Adipose tissue (tissue), 3 donors: Measurements from ENCODE around the gene PPRC1. TPM values are rescaled to one million over a fixed set of nuclear protein-coding genes. Genes with fewer than 3 reads are reported as not detected.
"Not testable (repeated sequence)": the region's sequence is repeated elsewhere in the genome, so short reads cannot be mapped to it uniquely, and the experiment has no call there.

Experiments used
- H3K27ac ChIP-seq: one replicate; pipeline ENCODE4 v1.5.1; 2013; ENCODE audit warnings: low read depth, low read length
- WGBS, 3 donors: extraction: QIAGEN DNeasy Blood & Tissue Kit; methylation state at CpG; one replicate each; pipeline ENCODE4 v1.1.7; 2013; 5-methylcytosine and 5-hydroxymethylcytosine counted together
- polyA plus RNA-seq, 3 donors: library from polyadenylated mRNA; stranded (reverse); fragments of 200-250 nt; gene quantifications; one replicate each; pipeline ENCODE4 v1.2.3, GENCODE V29; 2013
- donor health status: healthy with polysubstance abuse.
- donor health status: Bipolar disorder and iron deficiency.
- donor health status: healthy.

Gene PPRC1
- polyA plus RNA-seq, 3 donors = 8.9 to 44.4 (median 23.1) TPM

DNA sequence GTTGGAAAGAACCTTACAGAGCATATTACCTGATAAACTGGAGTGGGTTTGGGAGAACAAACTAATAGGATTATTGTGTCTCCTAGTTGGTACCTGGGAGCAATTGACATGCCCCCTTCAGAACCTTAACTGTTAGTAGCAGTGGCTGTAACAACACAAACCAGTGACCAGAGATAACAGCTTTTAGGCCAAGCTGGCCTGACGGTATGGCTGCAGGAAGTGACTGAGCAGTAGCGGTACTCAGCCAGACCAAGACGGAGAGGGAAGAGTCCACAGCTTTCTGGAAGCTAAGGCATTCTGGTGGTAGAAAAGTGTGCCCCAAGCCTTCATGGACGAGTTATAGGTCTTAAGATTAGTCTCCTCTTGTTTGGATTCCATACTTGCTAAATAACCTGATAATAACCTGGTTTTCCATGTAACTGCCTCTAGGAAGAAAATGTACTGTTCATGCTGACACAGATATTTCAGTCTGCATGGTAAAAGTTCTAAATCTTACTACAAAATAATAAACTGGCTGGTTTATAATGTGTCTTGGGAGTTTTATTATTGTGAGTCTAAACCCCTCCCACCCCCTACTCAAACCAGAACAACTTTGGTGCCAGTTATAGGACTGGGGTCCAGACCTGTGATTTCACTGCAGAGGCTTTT is 30.6 kb downstream of the PPRC1 start:
- WGBS, 3 donors = 69 to 71% (median 71%) methylated on average over 4 of the region's 4 CpGs
- H3K27ac ChIP-seq = no peak overlapping the region

DNA sequence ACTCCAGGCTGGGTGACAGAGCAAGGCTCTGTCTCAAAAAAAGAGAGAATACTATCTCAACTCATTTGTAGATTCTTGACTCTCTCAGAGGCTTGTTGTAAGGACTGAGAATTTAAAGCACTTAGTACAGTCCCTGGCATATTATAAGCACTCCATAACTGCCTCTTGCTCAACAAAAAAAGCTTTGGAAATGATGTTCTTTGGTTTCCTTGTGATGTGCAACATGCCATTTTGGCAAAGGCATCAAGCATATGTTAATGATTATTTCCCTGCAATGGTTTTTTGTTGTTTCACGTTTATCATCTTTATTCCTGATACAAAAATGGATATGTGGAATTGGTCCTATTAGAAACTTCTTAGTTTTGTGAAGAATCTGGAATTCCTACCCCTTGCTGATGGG is 35.0 kb downstream of the PPRC1 start:
- WGBS, 3 donors = 29 to 32% (median 29%) methylated on average over 1 of the region's 1 CpG
- no peak overlapping the region for H3K27ac ChIP-seq

DNA sequence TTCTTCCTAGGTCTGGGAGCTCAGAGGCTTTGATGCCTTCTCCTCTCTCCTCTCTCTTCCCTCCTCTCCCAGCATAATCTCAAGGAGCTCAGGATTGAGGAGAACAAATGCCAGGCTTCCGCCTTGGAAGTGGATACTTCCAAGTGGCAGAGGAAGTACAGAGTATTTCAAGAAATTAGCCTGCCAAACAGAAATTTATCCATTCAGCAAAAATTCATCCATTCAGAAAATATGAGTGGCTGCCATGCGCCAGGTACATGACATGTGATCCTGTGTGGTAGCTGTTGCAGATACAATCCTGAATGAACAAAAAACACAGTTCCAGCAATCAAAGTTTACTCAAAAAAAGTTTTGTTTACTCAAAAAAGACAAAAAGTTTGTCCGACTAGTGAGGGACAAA is 37.8 kb downstream of the PPRC1 start:
- H3K27ac ChIP-seq = no peak overlapping the region
- WGBS, 3 donors = 45 to 89% (median 65%) methylated on average over 3 of the region's 3 CpGs

DNA sequence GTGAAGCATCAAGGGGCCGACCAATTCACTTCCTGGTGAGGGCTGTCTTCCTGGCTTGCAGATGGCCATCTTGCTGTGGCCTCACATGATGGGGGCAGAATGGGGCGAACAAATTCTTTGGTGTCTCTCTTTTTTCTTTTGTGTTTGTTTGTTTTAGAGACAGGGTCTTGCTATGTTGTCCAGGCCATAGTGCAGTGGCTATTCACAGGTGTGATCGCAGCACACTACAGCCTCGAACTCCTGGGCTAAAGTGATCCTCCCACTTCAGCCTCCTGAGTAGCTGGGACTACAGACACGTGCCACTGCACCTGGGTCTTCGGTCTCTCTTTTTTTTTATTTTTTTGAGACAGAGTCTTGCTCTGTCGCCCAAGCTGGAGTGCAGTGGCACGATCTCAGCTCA is 39.4 kb downstream of the PPRC1 start:
- WGBS, 3 donors = 82 to 86% (median 83%) methylated on average over 7 to 8 of the region's 8 CpGs
- no peak overlapping the region for H3K27ac ChIP-seq

DNA sequence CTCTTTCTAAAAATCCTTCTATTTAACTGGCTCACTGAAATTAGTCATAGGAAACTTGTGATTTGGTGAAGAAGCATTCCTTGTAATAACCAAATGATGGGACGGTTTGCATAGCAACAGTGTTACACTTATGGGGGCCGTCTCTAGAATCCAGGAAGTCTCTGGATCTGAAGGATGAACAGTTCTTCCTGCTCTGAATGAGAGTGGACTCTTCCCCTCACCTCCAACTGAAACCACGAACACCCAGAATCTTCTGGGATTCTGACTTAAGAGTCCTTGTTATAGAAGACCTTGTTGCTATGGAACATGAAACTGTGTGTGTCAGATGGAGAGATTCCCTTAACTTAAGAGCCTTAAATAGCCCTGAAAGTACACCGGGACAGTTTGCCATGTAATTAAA is 42.6 kb downstream of the PPRC1 start:
- WGBS, 3 donors = 41 to 46% (median 42%) methylated on average over 4 of the region's 4 CpGs
- no peak overlapping the region for H3K27ac ChIP-seq

DNA sequence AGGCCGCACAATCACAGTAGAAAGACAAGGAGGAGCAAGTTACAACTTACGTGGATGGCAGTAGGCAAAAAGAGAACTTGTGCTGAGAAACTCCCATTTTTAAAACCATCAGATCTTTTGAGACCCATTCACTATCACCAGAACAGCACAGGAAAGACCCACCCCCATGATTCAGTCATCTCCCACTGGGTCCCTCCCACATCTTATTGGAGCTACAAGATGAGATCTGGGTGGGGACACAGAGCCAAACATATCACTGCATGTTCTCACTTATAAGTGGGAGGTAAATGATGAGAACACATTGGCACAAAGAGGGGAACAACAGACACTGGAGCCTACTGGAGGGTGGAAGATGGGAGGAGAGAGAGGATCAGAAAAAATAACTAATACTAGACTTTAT is 51.8 kb downstream of the PPRC1 start:
- H3K27ac ChIP-seq = no peak overlapping the region
- 79 to 81% (median 81%) methylated on average over 2 of the region's 2 CpGs for WGBS, 3 donors

DNA sequence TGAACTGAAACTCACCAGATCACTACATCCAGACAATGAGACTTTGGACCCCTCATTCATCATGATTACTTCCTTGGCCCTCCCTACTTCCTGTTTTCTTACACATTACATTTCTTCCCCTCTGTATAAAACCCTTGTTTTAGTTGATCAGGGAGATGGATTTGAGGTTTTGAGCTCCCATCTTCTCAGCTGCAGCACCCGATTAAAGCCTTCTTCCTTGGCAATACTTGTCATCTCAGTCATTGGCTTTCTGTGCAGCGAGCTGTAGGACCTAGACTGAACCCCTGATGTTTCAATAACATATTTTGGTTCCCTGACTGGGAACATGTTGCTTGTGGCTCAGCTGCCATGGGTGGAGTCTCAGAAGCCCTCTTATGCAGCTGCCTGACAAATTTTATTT is 52.4 kb downstream of the PPRC1 start:
- 64 to 69% (median 66%) methylated on average over 2 of the region's 2 CpGs for WGBS, 3 donors
- H3K27ac ChIP-seq = no peak overlapping the region

DNA sequence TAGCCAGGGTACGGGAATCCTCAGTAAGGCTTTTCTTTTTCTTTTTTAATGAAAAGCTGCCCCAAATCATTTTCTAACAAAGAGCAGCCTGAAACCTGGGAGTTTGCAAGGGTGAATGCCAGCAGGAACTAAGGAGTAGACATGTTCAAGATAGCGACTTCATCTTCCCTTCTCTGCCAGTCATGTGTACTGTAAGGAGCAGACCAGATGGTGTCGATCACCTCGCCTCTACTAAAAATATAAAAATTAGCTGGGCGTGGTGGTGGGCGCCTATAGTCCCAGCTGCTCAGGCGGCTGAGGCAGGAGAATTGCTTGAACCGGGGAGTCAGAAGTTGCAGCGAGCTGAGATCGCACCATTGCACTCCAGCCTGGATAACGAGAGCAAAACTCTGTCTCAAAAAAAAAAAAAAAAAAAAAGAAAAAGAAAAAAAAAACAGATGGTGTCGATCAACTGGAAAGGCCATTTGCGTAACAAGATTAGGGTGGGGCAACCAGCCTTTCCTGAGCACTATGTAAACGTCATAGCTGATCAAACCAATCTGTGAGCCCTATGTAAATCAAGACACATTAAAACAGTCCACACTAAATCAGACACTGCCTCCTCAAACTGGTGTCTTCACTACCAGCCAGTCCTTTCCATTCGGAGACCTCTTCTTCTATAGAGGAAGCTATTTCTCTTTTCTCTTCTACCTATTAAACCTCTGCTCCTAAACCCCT is 53.1 kb downstream of the PPRC1 start:
- no peak overlapping the region for H3K27ac ChIP-seq
- WGBS, 3 donors = 71 to 87% (median 81%) methylated on average over 15 of the region's 15 CpGs

DNA sequence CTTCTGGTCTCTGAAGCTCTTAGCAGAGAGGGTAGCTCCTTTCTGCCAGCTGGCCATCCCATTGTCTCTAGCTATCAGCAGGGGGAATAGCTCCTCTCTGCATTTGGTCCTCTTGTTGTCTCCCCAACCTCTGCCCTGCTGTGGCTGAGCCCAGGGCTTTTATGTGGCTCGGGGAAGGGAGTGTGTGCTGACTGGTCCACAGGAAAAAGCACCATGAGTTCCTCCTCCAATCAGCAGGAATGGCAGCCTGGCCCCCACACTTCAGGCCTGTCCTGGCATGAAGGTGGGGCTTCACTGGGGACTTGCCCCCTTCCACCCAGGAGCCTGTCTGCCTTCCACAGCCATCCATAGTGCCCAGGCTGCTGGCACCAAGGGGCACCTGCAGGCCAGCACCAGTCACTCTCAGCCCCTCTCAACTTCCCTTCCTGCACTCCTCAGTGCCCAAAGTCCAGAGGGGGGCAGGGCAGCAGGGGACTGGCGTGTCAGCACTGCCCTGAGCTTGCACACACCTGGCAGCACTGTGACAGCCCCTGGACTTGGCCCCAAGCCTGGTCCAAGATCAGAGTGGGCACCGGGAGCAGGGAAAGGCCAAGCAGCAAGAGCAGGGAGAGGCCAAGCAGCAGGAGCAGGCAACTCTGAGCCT is 55.6 kb downstream of the PPRC1 start:
- 64 to 78% (median 67%) methylated on average over 2 to 3 of the region's 3 CpGs for WGBS, 3 donors
- no peak overlapping the region for H3K27ac ChIP-seq

DNA sequence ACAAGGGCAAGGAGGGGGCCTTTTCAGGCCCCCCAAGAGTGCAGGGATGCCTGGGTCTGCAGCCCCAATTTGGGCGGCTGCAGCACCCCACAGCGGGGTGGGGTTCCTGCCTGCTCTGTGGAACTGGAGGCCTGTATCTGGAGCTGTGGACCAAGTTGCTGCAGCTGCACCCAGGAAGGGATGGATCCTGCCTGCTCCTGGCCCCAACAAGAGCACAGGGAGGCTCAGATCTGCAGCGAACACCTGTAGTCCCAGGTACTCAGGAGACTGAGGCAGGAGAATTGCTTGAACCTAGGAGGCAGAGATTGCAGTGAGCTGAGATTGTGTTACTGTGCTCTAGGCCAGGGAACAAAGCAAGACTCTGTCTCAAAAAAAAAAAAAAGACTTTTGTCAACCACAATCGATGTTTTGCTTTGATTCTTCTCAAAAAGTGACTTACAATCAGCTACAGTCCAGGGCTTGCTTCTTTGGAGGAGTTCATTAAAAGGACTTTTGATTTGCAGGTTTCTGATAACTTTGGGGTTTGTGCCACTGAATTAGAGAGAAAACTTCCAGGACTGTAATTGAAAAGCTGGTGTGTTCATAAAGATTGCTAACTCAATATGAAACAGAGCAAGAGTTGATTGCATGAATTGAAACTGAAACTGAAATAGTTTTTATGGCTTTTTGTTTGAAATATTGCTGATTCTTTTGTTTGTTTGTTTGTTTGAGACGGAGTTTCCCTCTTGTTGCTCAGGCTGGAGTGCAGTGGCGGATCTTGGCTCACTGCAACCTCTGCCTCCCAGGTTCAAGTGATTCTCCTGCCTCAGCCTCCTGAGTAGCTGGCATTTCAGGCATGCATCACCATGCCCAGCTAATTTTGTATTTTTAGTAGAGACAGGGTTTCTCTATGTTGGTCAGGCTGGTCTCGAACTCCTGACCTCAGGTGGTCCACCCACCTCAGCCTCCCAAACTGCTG is 56.4 kb downstream of the PPRC1 start:
- not testable (repeated sequence) for H3K27ac ChIP-seq
- 70 to 80% (median 77%) methylated on average over 7 of the region's 7 CpGs for WGBS, 3 donors

DNA sequence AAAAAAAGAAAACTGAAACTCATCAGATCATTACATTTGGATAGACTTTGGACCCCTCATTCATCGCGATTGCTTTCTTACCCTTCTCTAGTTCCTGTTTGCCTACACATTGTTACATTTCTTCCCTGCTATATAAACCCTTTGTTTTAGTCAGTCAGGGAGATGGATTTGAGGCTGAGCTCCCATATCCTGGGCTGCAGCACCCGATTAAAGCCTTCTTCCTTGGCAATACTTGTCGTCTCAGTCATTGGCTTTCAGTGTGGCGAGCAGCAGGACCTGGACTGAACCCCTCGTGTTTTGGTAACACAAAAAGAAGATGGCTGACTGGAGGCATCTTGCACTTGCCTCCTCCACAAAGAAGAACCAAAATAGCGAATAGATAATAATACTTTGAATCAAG is 59.1 kb downstream of the PPRC1 start:
- 72 to 83% (median 81%) methylated on average over 7 of the region's 7 CpGs for WGBS, 3 donors
- H3K27ac ChIP-seq = no peak overlapping the region

DNA sequence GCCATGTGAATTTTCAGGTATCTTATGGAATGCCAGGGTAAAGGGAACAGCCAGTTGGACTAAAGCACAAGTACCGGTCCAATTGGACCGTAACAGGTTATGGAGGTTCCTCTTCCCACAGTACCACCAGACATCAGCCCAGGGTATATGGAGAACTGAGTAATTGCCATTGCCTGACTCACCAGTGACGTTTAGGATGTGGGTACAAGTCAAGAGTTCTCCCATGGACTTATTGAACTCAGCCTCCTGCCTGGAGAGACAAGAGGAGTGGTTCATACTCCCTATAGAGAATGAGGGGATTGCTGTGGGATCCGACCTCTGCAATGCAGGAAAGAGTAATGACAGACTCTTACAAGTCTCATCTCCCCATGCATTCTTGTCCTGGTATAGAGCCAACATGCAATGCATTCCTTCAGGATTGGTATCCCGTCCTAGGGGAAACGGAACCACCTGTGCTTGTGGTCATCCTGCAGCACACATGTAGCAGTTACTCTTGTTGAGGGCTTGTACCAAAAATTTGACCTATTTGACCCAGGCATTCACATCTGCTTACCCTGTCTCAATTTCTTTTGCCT is 62.5 kb downstream of the PPRC1 start:
- no peak overlapping the region for H3K27ac ChIP-seq
- WGBS, 3 donors = 77 to 80% (median 78%) methylated on average over 6 of the region's 6 CpGs

DNA sequence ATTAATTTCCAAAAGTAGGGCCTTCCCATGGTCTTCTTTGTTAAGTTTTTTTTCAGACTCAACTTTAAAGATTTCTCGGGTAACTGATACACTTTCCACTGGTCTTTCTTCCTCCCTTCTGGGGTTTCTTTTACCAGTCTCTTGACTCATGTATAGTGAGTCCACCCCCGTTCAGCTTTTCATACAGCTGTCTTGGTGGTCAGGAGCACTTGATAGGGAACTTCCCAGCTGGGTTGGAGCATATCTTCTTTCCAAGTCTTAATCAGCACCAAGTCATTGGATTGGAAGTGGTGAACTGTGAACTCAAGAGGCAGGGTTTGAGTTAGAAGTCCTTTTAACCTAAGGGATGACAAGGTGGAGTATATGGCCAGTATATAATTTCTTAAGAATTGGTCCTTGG is 64.1 kb downstream of the PPRC1 start:
- WGBS, 3 donors = 70 to 74% (median 72%) methylated on average over 2 of the region's 2 CpGs
- H3K27ac ChIP-seq = no peak overlapping the region

DNA sequence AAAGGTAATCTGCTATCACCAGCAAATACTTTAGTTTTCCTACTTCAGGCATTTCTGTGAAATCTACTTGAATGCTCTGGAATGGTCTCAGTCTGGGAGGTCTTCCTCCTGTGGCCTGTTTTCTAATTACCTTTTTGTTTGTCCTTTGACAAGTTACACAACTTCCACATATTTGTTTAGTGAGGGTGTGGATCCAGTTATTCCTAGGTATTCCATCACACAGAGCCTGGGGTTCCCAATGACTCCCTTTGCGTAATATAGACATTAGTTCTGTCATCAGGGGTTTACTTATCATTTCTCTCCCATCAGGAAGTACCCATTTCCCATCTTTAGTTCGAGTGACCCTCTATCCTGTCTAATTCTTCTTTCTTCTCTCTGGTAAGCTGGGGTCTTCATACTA is 65.2 kb downstream of the PPRC1 start:
- WGBS, 3 donors = 70 to 82% (median 79%) methylated on average over 2 of the region's 2 CpGs
- H3K27ac ChIP-seq = no peak overlapping the region

Other genes with a start within 250 kb of the PPRC1 start
- 10 to 100 TPM in 2 of 3 donors, 1 to 10 TPM in 1; 9.6 to 14.0 (median 10.0) TPM for gene ARMH3, start 76.9 kb upstream of the PPRC1 start, polyA plus RNA-seq
- gene HPS6, start 67.7 kb upstream of the PPRC1 start, polyA plus RNA-seq = 10 to 100 TPM in 1 of 3 donors, 1 to 10 TPM in 2; 5.5 to 10.5 (median 9.1) TPM
- 10 to 100 TPM; 15.3 to 23.6 (median 19.8) TPM for gene LDB1, start 12.7 kb upstream of the PPRC1 start, polyA plus RNA-seq
- 10 to 100 TPM; 17.0 to 69.9 (median 33.4) TPM for gene NOLC1, start 19.3 kb downstream of the PPRC1 start, polyA plus RNA-seq
- 10 to 100 TPM in 1 of 3 donors, 1 to 10 TPM in 2; 1.0 to 12.2 (median 1.5) TPM for gene ELOVL3, start 93.3 kb downstream of the PPRC1 start, polyA plus RNA-seq
- under 1 TPM in 1 of 3 donors, not detected in 2; 0.36 TPM for gene PITX3, start 108.5 kb downstream of the PPRC1 start, polyA plus RNA-seq
- gene GBF1, start 112.5 kb downstream of the PPRC1 start, polyA plus RNA-seq = 10 to 100 TPM in 2 of 3 donors, 1 to 10 TPM in 1; 9.5 to 14.6 (median 12.3) TPM